Left forelimb (tissue), 1 donor: Measurements from ENCODE around the gene UTP14A.
A peak's percentile ranks its signal among the peaks of the same experiment; 100 is the strongest.

Experiments used
- DNase-seq: peaks from one replicate; pipeline ENCODE4 v3.0.0-alpha.2; 2018; ENCODE audit warnings: low spot score

The UTP14A gene

DNA sequence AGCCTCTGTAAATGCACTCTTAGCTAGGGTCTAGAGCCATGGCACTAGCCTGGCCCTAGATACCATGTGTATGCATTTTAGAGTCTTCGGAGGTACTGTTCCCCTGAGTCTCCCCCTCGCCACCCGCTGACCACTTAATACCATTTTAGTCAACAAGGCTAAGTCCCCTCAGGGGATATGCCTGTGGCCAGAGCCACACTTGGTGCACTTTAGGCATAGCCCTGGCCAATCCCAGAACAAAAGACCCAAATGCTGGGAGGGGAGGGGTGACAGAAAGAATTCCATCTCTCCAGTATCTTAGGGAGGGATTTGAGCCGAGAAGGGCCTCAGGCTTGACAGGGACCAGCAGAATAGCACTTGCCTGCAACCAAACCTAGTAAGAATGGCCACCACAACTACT lies 47.9 kb downstream of the UTP14A start:
- DNase-seq: no peak

DNA sequence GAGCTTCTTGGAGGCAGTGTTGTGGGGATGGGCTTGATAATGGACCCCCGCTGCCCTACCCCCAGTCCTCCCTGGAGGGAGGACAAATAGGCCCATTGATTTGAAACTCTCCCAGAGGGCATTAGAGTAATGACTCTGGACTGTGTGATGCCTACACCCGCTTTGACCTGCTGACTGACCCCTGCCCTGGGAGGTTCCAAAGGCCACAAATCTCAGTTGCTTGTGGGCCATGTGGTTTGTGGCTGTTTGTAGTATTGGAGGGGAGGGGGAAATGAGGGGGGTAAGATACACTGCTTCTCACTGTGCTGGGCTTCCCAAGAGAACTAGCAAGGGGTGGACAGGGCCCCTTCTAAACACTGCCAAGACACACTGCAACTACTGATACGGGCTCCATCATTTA lies 48.8 kb downstream of the UTP14A start:
- DNase-seq: no peak

DNA sequence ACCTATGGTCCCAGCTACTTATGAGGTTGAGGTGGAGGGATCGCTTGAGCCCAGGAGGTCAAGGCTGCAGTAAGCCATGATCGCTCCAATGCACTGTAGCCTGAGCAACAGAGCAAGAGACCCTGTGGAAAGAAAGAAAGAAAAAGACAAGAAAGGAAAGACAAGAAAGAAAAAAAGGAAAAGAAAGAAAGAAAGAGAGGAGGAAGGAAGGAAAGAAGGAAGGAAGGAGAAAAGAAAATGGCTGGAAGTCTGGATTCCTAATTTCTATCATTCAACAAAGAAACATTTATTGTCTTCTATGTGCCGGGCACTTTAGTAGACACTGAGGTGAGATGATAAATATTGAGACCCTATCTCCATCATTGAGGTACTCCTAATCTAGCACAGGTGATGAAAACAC lies 49.7 kb downstream of the UTP14A start:
- no peak for DNase-seq

DNA sequence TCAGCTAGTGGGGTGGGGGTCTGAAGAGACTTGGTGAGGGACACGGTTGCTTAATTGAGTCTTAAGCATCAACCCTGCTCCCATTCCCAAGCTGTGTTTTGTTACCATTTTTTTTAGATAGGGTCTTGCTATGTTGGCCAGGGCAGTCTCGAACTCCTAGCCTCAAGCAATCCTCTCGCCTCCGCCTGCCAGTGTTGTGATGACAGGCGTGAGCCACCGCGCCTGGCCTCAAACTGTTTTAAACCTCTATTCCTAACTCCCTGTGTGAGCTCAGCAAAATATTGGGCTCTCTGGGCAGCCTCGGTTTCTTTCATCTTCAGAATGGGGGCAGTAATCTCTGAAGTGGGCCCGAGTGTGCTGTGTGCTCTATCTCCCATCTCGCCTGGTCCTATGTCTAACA lies 50.2 kb downstream of the UTP14A start:
- DNase-seq: no peak

DNA sequence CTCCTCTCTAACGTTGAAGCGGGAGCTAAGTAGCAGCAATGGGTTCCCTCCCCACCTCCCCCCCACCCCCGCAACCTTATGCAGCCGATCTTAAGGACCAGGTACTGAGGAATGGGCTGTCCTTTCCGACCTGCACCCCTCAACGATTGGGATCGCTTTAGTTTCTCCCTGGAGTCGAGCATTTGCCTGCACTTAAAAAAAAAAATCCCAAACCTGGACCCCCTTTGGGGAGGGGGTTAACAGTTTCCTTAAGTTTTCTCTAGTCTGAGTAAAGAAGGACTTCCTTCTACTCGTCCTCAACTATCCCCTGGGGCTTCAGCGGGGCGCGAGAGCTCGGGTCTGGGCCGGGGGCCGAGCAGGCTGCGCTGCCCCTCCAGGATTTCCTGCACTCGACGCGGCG lies 50.8 kb downstream of the UTP14A start:
- DNase-seq: no peak

DNA sequence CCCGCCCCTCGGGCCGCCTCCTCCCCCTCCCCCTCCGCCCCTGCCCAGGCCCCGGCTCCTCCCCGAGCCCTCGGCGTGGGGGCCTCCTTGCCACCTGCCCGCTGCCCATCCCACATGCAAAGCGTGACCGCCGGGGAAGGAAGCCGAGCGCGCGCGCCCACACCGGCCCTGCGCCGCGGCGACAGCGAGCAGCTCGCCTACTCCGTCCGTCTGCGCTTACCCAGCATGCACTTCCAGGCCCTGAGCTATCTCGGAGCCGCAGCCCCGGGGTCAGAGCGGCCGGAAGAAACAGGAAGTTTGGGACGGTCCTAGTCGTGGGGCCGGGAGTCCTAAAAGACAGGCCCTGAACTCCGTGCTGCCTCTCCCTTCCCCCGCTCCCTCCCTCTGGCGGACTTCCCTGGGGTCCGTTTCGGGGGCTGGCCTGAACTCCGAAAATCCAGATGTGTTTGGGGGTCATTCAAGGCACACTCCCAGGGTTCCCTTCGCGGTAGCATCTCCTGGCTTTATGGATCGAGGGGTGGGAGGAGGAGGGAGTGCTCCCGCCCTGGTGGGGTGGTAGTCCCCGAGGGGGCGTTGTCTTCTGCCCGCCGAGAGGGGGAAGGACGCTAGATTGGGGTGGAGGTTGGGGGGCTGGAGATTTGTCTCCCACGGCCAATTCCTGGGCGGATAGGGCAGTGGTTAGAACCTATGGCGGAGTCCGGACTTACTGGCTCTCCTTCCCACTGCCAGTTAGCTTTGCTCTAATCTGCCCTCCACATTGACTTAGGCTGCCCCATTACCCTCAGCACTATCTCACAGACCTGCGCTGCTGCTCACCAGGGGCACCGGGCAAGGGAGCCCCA lies 51.5 kb downstream of the UTP14A start:
- peak; percentile 78 for DNase-seq

DNA sequence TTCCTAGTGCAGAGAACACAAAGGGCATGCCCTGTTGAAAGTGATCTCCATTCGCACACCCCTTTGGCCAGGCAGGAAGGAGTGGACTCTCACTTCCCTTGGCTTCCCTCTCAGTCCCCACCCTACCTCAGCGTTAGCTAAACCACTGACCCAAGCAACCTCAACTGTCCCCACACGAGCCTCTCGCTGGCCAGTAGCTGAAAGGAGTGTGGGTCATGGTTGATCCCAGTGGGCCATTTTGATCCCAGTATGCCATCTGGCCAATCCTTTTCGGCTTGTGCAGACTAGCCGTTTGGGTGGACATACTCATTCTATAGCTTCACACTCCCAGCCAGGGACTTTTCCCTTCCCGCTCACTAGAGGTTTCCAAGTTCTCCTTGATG lies 52.1 kb downstream of the UTP14A start:
- DNase-seq: no peak

DNA sequence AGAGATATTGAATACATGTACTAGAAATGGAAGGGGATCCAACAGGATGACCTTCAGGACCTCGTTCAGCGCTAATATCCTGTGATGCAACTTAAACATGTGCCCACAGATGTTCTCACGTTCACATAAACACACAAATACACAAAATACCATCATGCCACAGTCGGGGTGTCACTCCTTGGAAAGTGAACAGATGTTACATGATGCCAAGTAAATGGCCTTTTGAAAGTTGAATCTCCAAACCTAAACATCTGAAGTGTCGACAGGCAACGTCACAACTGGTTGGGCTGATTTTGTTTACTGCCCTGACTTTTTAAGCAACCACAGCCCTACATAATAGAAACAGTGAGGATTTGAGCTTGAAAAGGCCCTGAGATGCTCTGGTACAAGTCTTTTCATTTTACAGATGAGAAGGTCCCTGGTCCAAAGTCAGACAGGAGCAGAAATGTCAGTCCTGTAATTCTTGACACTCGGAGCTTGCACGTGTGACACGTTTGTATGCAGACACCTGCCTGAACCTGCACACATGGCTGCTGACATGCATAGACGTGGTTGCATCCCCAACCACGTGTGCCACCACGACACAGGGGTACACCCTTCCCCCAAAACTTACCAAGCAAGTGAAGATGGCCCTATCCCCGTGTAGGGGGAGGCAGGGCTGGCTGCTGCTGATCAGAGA lies 53.0 kb downstream of the UTP14A start:
- DNase-seq: no peak

DNA sequence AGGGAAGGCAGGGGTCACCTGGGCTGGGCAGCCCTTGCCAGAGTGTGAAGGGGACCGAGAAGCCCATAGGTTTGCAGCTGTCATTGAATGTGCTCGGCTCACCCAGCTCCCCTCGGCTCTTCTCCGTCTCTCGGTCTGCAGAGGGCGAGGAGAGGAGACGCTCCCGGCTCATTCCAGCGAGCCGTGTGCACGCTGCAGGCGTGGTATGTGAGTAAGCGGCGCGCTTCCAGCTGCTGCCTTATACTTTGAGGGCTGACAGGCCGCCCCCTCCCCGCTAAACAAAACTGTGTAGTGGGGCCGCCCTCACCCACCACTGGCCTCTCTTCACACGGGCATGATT lies 53.5 kb downstream of the UTP14A start:
- no peak for DNase-seq

DNA sequence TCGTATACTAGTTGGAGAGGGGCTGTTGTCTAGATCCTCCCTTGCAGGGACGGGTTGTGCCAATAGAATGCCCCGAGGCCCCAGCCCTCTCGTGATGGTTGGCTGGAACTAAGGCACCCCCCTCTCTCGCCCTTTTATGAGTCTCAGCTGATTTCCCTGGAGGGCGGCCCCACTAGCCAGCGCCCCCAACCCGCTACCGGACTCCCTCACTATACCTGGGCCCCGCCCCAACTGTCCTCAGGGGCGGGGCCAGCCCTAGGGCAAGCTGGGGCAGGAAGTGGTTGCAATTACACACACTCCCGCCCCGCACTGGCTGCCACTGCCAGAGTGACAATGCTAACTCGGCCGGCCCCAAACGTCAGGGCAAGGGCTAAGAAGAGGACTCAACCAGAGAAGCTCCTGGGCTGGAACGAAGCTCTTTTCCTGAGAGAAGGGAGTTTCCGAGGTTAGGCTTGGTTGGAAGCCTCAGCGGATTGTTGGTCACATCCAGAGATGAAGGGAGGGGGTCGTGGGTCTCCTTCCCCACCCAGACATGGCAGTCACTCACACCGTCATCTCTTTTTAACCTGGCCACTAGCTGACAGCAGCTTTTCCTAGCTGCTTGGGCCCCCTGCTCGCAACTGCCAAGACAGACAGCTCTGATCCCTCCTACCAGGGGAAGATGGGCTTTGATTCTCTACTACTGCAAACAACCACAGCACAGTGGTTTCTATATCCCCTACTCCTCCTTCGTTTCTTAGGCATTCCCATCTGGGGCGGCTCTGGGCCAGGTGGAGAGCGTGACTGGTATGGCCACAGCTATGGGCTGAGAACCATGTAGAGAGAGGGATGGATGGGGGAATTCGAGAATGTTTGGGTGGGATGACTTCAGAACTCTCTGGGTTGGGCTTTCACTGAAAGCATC lies 55.5 kb downstream of the UTP14A start:
- DNase-seq: no peak

DNA sequence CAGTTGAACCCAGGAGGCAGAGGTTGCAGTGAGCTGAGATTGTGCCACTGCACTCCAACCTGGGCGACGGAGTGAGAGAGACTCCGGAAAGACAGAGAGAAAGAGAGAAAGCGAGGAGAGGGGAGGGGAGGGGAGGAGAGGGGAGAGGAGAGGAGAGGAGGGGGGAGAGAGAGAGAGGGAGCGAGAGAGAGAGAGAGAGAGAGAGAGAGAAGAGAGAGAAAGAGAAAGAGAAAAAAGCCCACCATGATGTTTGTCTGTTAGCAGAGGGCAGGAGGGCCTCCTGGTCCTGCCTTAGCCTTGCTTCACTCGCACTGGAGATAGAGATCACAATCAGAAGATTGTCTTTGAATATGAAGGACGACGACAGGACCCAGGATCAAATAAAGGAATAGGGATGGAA lies 57.8 kb downstream of the UTP14A start:
- DNase-seq: no peak

DNA sequence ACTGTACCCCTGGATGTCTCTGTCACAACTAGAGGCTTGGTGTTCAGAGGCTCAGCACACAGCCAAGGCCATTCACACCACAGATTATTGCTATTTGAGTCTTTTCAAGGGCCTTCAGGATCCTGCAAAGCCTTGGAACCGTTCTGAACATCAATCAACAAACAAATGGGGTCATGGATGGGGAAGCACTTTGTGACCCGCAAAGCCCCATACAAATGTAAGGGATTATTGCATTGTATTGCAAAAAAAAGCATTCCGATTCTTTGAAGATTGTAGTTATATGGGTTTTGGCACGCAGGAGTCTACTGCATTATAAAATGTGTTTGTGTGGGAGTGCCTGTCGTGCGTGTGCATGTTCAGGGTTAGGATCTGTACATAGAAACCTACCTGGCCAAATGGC lies 59.2 kb downstream of the UTP14A start:
- DNase-seq: no peak

DNA sequence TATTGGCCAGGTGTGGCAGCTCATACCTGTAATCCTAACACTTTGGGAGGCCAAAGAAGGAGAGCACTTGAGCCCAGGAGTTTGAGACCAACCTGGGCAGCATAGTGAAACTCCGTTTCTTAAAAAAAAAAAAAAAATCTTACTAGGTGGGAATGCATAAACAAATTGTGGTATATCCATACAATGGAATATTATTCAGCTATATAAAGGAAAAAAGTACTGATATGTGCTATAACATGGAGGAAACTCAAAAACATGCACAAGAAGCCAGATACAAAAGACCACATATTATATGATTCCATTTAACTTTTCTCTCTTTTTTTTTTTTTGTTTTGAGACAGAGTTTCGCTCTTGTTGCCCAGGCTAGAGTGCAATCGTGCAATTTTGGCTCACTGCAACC lies 63.0 kb downstream of the UTP14A start:
- no peak for DNase-seq

DNA sequence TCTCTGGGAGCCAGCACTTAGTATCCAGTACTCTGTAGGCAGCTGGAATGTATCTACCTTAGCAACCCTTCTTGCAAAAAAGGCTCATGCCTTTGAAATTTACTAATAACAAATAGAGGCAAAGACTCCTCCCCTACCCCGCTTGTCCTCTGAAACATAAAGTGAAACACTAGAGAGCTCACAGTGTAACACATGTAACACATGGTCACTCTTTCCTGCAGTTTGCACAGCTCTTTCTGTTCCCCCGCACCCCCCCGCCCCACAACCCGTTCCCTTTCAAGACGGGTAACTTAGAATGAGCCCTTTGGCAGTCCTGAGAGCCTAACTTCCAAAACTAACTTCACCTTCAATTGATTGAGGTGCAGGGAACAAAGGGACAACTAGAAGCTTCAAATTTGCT lies 70.5 kb downstream of the UTP14A start:
- no peak for DNase-seq
